SK-N-SH (cell line): ENCODE data around the gene EDA. TPM values are rescaled to one million over a fixed set of nuclear protein-coding genes. Genes with fewer than 3 reads are reported as not detected.

ENCODE experiments used
- CTCF ChIA-PET: fragments of 300-600, 350-600 bp; formaldehyde crosslinking; extraction: SDS; loops from one replicate; lab custom pipeline; 2021; lab: Yijun Ruan, JAX
- POLR2A ChIA-PET: fragments of 350-600 bp; sonication (Branson Sonifier 250); formaldehyde crosslinking; extraction: SDS; loops from one replicate; lab custom pipeline; 2020; ENCODE audit warnings: antibody characterized with exemption, inconsistent platforms; lab: Yijun Ruan, JAX
- DNase-seq: peaks from one replicate; pipeline ENCODE4 v3.0.0; 2012
- H2AFZ ChIP-seq: fragments of 200-600 bp; sonication (generic); 2 replicates; pipeline ENCODE4 v1.8.1; 2016; ENCODE audit warnings: antibody characterized with exemption, mild to moderate bottlenecking, low read depth
- H3F3A ChIP-seq: fragments of 200-600 bp; sonication (generic); replicated peaks from 2 replicates; pipeline ENCODE3; 2016; ENCODE audit warnings: antibody characterized with exemption, mild to moderate bottlenecking; ENCODE audit not compliant: insufficient read depth
- H3K27ac ChIP-seq, 2 experiments: fragments of 200-500 bp in 1 of 2; fragments of 200-600 bp in 1 of 2; sonication (Bioruptor generic) in 1 of 2; sonication (generic), shearing (Covaris generic) in 1 of 2; 2 replicates each; pipeline versions ENCODE4 v1.5.1 to v1.6.1; 2014 to 2016; ENCODE audit warnings: low read depth in 2 of 2, inconsistent platforms in 1 of 2, low read length in 1 of 2, mild to moderate bottlenecking in 1 of 2, mixed read lengths in 1 of 2
- H3K27me3 ChIP-seq: fragments of 200-600 bp; sonication (generic), shearing (Covaris generic); 2 replicates; pipeline ENCODE4 v1.6.1; 2016; ENCODE audit warnings: mixed run types; ENCODE audit not compliant: insufficient read depth
- H3K36me3 ChIP-seq, 2 experiments: fragments of 200-500 bp in 1 of 2; fragments of 200-600 bp in 1 of 2; sonication (Bioruptor generic) in 1 of 2; sonication (generic) in 1 of 2; replicated peaks in 1 of 2; 2 replicates each; pipeline versions ENCODE3 to v1.5.1; 2014 to 2016; ENCODE audit warnings: low read length in 1 of 2, mild to moderate bottlenecking in 1 of 2; ENCODE audit not compliant: insufficient read depth in 2 of 2, control insufficient read depth in 1 of 2
- H3K4me1 ChIP-seq, 2 experiments: fragments of 200-500 bp in 1 of 2; fragments of 200-600 bp in 1 of 2; sonication (Bioruptor generic) in 1 of 2; sonication (generic), shearing (Covaris generic) in 1 of 2; 2 replicates each; pipeline versions ENCODE4 v1.5.1 to v1.6.1; 2014 to 2016; ENCODE audit warnings: low read depth in 1 of 2, low read length in 1 of 2, mixed run types in 1 of 2; ENCODE audit not compliant: insufficient read depth in 2 of 2, control insufficient read depth in 1 of 2
- H3K4me2 ChIP-seq: fragments of 200-600 bp; sonication (generic), shearing (Covaris generic); 2 replicates; pipeline ENCODE4 v1.6.1; 2017; ENCODE audit warnings: mixed run types
- H3K4me3 ChIP-seq, 2 experiments: fragments of 200-500 bp in 1 of 2; fragments of 200-600 bp in 1 of 2; sonication (Bioruptor generic) in 1 of 2; sonication (generic), shearing (Covaris generic) in 1 of 2; 2 replicates each; pipeline versions ENCODE4 v1.5.1 to v1.8.1; 2014 to 2016; ENCODE audit warnings: low read depth in 2 of 2, inconsistent platforms in 1 of 2, low read length in 1 of 2, mild to moderate bottlenecking in 1 of 2, mixed read lengths in 1 of 2, moderate library complexity in 1 of 2
- H3K79me2 ChIP-seq: fragments of 200-600 bp; sonication (generic); 2 replicates; pipeline ENCODE4 v1.8.1; 2017; ENCODE audit warnings: mild to moderate bottlenecking; ENCODE audit not compliant: insufficient read depth
- H3K9ac ChIP-seq: fragments of 200-600 bp; sonication (generic); 2 replicates; pipeline ENCODE4 v1.6.1; 2017; ENCODE audit warnings: mixed run types
- H3K9me2 ChIP-seq: fragments of 200-600 bp; sonication (generic); 2 replicates; pipeline ENCODE4 v1.6.1; 2017; ENCODE audit warnings: mixed run types
- H3K9me3 ChIP-seq: fragments of 200-600 bp; sonication (generic); 2 replicates; pipeline ENCODE4 v1.6.1; 2017; ENCODE audit warnings: mixed run types, mild to moderate bottlenecking, moderate library complexity
- H4K20me1 ChIP-seq: fragments of 200-600 bp; sonication (generic); 2 replicates; pipeline ENCODE4 v1.6.1; 2017; ENCODE audit warnings: mild to moderate bottlenecking, mixed run types; ENCODE audit not compliant: insufficient read depth
- CHD2 ChIP-seq: fragments of 150-350 bp; IDR thresholded peaks from 2 replicates; pipeline ENCODE4 v1.6.1; 2018; ENCODE audit warnings: low read length; ENCODE audit not compliant: partially characterized antibody
- FOSL2 ChIP-seq: IDR thresholded peaks from 2 replicates; pipeline ENCODE4 v1.4.0; 2012; ENCODE audit warnings: low read depth, mild to moderate bottlenecking, moderate library complexity, borderline replicate concordance
- FOXM1 ChIP-seq: IDR thresholded peaks from 2 replicates; pipeline ENCODE4 v1.4.0; 2012; ENCODE audit warnings: low read depth, mild to moderate bottlenecking
- MAX ChIP-seq: IDR thresholded peaks from 2 replicates; pipeline ENCODE4 v1.4.0; 2012; ENCODE audit warnings: low read depth
- POLR2AphosphoS5 ChIP-seq: IDR thresholded peaks from 2 replicates; pipeline ENCODE4 v1.6.1; 2012; ENCODE audit warnings: low read depth, low read length
- RFX5 ChIP-seq: IDR thresholded peaks from 2 replicates; pipeline ENCODE4 v1.6.1; 2012; ENCODE audit warnings: mild to moderate bottlenecking, improper control_type of control experiment, low read length
- WGBS: methylation state at CpG from one replicate; pipeline ENCODE4 v1.1.6; 2017; ENCODE audit warnings: low lambda C conversion rate; 5-methylcytosine and 5-hydroxymethylcytosine counted together
- polyA plus RNA-seq, 3 experiments: library from polyadenylated mRNA; depleted of rRNA; stranded (reverse); fragments of >200 nt; gene quantifications; 2 replicates each; pipeline ENCODE4 v1.2.3, GENCODE V29; 2012

The EDA gene
- polyA plus RNA-seq, 1 of the 3 experiments (the other 2 are of a cell fraction), result 0.02 TPM

- Histone ChIP-seq H3K4me1 (no peaks in the 10 kb centered on the region), H3K9ac (no peak overlapping the region), H3K4me2 (no peak overlapping the region), H3K27me3 (no peaks in the 10 kb centered on the region; the same call in 1 of the 2 replicates), H3K27ac (no peak overlapping the region), H3K36me3 (no peaks in the 10 kb centered on the region), H3F3A (no peaks in the 10 kb centered on the region), H2AFZ (no peak overlapping the region), H3K9me2 (no peaks in the 10 kb centered on the region), H4K20me1 (no peaks in the 10 kb centered on the region), H3K79me2 (no peaks in the 10 kb centered on the region), H3K9me3 (no peaks in the 10 kb centered on the region), H3K4me3 (no peak overlapping the region)
- no peak for DNase-seq
- CTCF ChIA-PET, result interaction anchor here (1.5 kb wide), 1 partner anchor 24 kb away, joined by 5 read pairs; no protein-coding TSS in a partner anchor
- no peak for TF ChIP-seq FOSL2
- POLR2A ChIA-PET, result no interaction called here
- 34% methylated on average over 5 of the region's 5 CpGs for WGBS
Measured at GRCh38 chrX:70054391-70054790, 438.5 kb downstream of the EDA start.

GRCh38 chrX:70062076-70062475, 446.2 kb downstream of the EDA start, which contains the start of gene OTUD6A:
TSS of gene OTUD6A (plus strand) at chrX:70062457. CDS start at chrX:70062525, 68 bp downstream.
- no peak within 1 kb of the TSS for H2AFZ ChIP-seq

GRCh38 chrX:70062961-70063550, 447.1 kb downstream of the EDA start:
- Histone ChIP-seq H4K20me1 (no peaks in the 10 kb centered on the region), H3K4me2 (no peak overlapping the region), H3K36me3 (no peaks in the 10 kb centered on the region), H3K9me3 (no peaks in the 10 kb centered on the region), H3K27me3 (peaks cover 4% of the 10 kb centered on the region; the same call in 1 of the 2 replicates), H3K27ac (no peak overlapping the region), H3K9ac (no peak overlapping the region), H3K4me3 (no peak overlapping the region), H3K4me1 (no peaks in the 10 kb centered on the region), H3K9me2 (no peaks in the 10 kb centered on the region), H2AFZ (no peak overlapping the region), H3K79me2 (no peaks in the 10 kb centered on the region), H3F3A (no peaks in the 10 kb centered on the region)
- DNase-seq, result no peak
- TF ChIP-seq FOXM1 (no peak), FOSL2 (no peak)
- 63% methylated on average over 40 of the region's 52 CpGs for WGBS
- ChIA-PET POLR2A (no interaction called here), CTCF (interaction anchor here (0.9 kb wide), 1 partner anchor 622 kb away, joined by 3 read pairs; no protein-coding TSS in a partner anchor)

More at GRCh38 chrX:70062076-70062475, 446.2 kb downstream of the EDA start, which contains the start of gene OTUD6A:
- Histone ChIP-seq H3K9me2 (no peaks in the 10 kb centered on the region), H3K27me3 (peaks cover 4% of the 10 kb centered on the region; the same call in 1 of the 2 replicates), H3K36me3 (no peaks in the 10 kb centered on the region), H3K79me2 (no peaks in the 10 kb centered on the region), H3K4me1 (no peaks in the 10 kb centered on the region), H3K4me3 (no peak within 1 kb of the TSS), H4K20me1 (no peaks in the 10 kb centered on the region), H3K4me2 (no peak within 1 kb of the TSS), H3K27ac (no peak within 1 kb of the TSS), H3F3A (no peaks in the 10 kb centered on the region), H3K9ac (no peak within 1 kb of the TSS), H3K9me3 (no peaks in the 10 kb centered on the region)
- 49% methylated on average over 14 of the region's 14 CpGs for WGBS
- DNase-seq, result no peak
- POLR2A ChIA-PET, result no interaction called here
- TF ChIP-seq POLR2AphosphoS5 (no peak), CHD2 (no peak), RFX5 (no peak), MAX (no peak)
- TF ChIP-seq, all 33 proteins: peak for 0
- CTCF ChIA-PET, result interaction anchor here (0.9 kb wide), 1 partner anchor 623 kb away, joined by 3 read pairs; no protein-coding TSS in a partner anchor
